ENCODE results near the gene UNC5C. TPM values are rescaled to one million over a fixed set of nuclear protein-coding genes. Genes with fewer than 3 reads are reported as not detected.

UNC5C gene
- total RNA-seq, 4 donors from 2014 or later, result 0.98 to 2.3 (median 1.2) TPM

DNA sequence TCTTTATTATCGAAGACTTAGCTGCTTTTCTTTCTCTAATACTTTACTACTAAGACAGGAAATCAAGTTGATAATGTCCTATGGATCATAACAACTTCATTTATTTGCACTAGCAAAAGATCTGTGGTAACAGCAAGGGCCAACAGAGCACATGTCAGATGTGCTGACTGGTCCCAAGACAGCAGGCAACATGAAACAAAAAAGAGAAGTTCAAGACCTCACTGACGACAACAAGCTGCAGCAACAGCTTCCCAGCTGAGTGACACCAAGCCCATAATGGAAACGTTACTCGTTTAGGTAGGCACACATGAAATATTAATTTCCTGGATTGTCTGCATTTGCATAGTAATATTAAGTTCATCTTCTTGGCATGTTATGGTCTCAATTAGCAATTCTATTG is 126.9 kb downstream of the UNC5C start:
- Histone ChIP-seq H3K36me3 (no peaks in the 10 kb centered on the region), H3K4me3 (no peak overlapping the region), H3K4me1 (no peaks in the 10 kb centered on the region), H3K27me3 (no peaks in the 10 kb centered on the region), H3K9me3 (no peaks in the 10 kb centered on the region), H3K27ac (no peak overlapping the region)
- TF ChIP-seq, protein P1, sequence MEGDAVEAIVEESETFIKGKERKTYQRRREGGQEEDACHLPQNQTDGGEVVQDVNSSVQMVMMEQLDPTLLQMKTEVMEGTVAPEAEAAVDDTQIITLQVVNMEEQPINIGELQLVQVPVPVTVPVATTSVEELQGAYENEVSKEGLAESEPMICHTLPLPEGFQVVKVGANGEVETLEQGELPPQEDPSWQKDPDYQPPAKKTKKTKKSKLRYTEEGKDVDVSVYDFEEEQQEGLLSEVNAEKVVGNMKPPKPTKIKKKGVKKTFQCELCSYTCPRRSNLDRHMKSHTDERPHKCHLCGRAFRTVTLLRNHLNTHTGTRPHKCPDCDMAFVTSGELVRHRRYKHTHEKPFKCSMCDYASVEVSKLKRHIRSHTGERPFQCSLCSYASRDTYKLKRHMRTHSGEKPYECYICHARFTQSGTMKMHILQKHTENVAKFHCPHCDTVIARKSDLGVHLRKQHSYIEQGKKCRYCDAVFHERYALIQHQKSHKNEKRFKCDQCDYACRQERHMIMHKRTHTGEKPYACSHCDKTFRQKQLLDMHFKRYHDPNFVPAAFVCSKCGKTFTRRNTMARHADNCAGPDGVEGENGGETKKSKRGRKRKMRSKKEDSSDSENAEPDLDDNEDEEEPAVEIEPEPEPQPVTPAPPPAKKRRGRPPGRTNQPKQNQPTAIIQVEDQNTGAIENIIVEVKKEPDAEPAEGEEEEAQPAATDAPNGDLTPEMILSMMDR (IDR thresholded peaks at IDR 0.05), result no peak
- TF ChIP-seq EP300 (IDR thresholded peaks at IDR 0.05) (no peak), POLR2AphosphoS5 (IDR thresholded peaks at IDR 0.05) (no peak), POLR2A (IDR thresholded peaks at IDR 0.05) (no peak)
- WGBS, result 71% methylated on average over 4 of the region's 4 CpGs
- no peak for DNase-seq (ENCODE audit: low spot score in 2 of 2)

DNA sequence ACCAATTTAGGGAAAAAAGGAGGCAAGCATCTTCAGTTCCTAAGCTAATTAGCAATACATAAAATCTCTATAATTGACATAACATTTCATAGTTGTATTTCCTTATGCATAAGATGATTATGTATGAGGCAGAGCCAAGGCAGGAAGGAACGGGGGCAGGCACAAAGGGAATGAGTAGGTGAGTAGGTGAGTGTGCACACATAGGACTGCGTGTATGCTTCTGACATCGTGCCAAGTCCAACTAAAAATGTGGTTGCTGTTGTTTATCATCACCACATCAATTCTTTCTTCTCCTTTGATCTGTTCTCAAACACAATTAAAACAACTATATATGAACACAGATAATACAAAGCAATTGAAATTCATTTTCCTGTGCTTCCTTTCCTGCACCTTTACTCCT is 131.2 kb downstream of the UNC5C start:
- no peaks in the 10 kb centered on the region for H3K27me3 ChIP-seq
- 48% methylated on average over 3 of the region's 3 CpGs for WGBS
- H3K9me3 ChIP-seq, result no peaks in the 10 kb centered on the region
- TF ChIP-seq POLR2A (IDR thresholded peaks at IDR 0.05) (no peak), EP300 (IDR thresholded peaks at IDR 0.05) (no peak)
- TF ChIP-seq, protein P1 (IDR thresholded peaks at IDR 0.05), result no peak
- H3K27ac ChIP-seq, result no peak overlapping the region
- no peaks in the 10 kb centered on the region for H3K4me1 ChIP-seq
- DNase-seq (ENCODE audit: low spot score in 2 of 2), result no peak
- H3K4me3 ChIP-seq, result no peak overlapping the region
- H3K36me3 ChIP-seq, result no peaks in the 10 kb centered on the region

DNA sequence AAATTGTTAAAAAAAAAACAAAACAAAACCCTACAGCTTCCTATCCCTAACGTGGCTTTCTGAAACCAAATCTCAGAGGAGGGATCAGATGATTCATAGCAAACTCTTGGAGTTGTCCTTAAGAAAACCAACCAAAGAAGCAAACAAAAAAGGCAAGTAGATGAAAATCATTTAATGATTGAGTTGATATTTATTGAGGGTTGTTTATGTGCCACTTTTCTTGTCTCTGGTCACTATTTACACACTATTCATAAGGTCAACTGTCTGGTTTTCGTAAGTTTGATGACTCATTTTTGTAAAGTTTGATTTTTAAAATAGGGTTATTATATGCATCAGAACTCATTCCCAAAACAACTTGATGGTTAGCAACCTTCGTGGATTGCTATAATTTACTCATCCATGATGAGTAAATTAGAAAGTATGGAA is 133.4 kb downstream of the UNC5C start:
- Histone ChIP-seq H3K4me1 (no peaks in the 10 kb centered on the region), H3K27me3 (no peaks in the 10 kb centered on the region), H3K9me3 (no peaks in the 10 kb centered on the region), H3K27ac (no peak overlapping the region), H3K36me3 (no peaks in the 10 kb centered on the region), H3K4me3 (no peak overlapping the region)
- DNase-seq (ENCODE audit: low spot score in 2 of 2), result no peak
- no peak for TF ChIP-seq POLR2AphosphoS5 (IDR thresholded peaks at IDR 0.05)
- TF ChIP-seq, protein P1 (IDR thresholded peaks at IDR 0.05), result no peak
- TF ChIP-seq EP300 (IDR thresholded peaks at IDR 0.05), result no peak
- TF ChIP-seq POLR2A (IDR thresholded peaks at IDR 0.05), result no peak
- WGBS, result 68% methylated on average over 3 of the region's 3 CpGs

DNA sequence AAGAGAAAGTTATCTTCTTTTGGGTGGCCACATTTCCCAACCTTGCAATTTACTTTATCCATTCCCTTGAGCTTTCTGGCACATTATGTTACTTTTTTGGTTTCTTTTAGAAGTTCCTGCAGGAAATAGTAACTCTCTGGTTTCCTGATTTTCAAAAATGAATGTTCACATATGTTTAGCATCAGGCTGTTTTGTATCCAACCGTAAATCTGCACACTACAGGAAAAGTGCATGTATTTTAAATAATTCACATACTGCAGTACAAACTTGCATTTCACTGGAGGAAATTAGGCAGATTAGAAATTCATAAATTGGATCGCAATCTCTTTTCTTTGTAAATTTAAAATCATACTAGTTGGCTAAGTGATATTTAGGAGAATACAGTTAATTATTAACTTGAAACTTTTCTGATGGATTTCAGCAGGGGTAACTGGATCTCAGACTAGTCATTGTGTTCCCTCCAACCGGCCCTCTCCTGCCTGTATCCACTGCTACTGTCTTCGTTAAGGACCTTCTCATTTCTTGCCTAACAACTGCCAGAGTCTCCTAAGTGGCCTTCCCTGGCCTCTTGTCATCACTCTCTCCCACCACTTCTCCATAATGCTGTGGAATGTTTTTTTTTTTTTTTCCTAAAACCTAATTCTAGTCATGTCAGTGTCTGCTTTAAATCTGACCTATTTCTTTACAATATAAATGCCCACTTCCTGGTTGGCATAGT is 137.2 kb downstream of the UNC5C start:
- no peak overlapping the region for H3K27ac ChIP-seq
- DNase-seq (ENCODE audit: low spot score in 2 of 2), result no peak
- H3K4me3 ChIP-seq, result no peak overlapping the region
- WGBS, result 52% methylated on average over 4 of the region's 4 CpGs
- H3K36me3 ChIP-seq, result no peaks in the 10 kb centered on the region
- H3K27me3 ChIP-seq, result no peaks in the 10 kb centered on the region
- no peaks in the 10 kb centered on the region for H3K9me3 ChIP-seq
- H3K4me1 ChIP-seq, result no peaks in the 10 kb centered on the region
- TF ChIP-seq POLR2A (IDR thresholded peaks at IDR 0.05), result no peak
- TF ChIP-seq POLR2AphosphoS5 (IDR thresholded peaks at IDR 0.05), result no peak
- TF ChIP-seq, protein P1 (IDR thresholded peaks at IDR 0.05), result no peak
- TF ChIP-seq EP300 (IDR thresholded peaks at IDR 0.05), result no peak

DNA sequence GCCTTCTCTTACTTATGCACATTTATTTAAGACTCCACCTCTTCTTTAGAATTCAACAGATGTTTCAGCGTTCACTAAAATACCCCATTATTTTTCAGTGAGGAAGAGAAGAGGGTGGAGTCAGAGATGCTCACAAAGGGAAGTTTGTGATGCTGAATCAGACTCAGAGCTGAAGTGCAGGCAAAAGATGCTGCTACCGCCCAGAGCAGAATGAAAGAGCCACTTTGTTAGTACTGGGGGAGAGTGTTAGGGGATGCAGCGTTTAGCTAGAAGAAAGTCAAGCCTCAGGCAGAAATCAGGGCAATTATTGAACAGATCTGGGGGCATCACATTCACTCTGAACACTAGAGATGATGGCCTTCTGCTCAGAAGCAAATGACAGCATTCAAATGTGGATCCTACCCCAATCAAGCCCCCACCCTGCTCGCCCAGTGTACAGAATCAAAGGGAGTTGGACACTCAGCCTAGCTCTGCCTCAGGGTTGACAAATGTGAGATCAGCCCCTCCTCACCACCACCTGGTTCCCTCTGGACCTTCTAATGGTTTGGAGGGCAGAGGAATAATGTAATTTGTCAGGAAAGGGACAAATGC is 138.3 kb downstream of the UNC5C start:
- DNase-seq (ENCODE audit: low spot score in 2 of 2), result no peak
- Histone ChIP-seq H3K27me3 (no peaks in the 10 kb centered on the region), H3K4me3 (no peak overlapping the region), H3K36me3 (no peaks in the 10 kb centered on the region), H3K9me3 (no peaks in the 10 kb centered on the region), H3K4me1 (no peaks in the 10 kb centered on the region), H3K27ac (no peak overlapping the region)
- TF ChIP-seq, protein P1 (IDR thresholded peaks at IDR 0.05), result no peak
- TF ChIP-seq POLR2A (IDR thresholded peaks at IDR 0.05), result no peak
- TF ChIP-seq EP300 (IDR thresholded peaks at IDR 0.05), result no peak
- no peak for TF ChIP-seq POLR2AphosphoS5 (IDR thresholded peaks at IDR 0.05)
- WGBS, result 58% methylated on average over 4 of the region's 4 CpGs
